Stimulated activated CD8-positive, alpha-beta memory T cell treated with anti-CD3 and anti-CD28 coated beads, Interleukin-15, amount 100 ng/mL, for 4 hours (primary cell): ENCODE data around the gene C17orf107.
A peak's percentile ranks its signal among the peaks of the same experiment; 100 is the strongest.

Experiments used
- DNase-seq, 2 donors: peaks; one replicate each; pipeline ENCODE4 v3.0.0-alpha.2; 2020; ENCODE audit warnings: low read depth in 2 of 2

The C17orf107 gene

DNA sequence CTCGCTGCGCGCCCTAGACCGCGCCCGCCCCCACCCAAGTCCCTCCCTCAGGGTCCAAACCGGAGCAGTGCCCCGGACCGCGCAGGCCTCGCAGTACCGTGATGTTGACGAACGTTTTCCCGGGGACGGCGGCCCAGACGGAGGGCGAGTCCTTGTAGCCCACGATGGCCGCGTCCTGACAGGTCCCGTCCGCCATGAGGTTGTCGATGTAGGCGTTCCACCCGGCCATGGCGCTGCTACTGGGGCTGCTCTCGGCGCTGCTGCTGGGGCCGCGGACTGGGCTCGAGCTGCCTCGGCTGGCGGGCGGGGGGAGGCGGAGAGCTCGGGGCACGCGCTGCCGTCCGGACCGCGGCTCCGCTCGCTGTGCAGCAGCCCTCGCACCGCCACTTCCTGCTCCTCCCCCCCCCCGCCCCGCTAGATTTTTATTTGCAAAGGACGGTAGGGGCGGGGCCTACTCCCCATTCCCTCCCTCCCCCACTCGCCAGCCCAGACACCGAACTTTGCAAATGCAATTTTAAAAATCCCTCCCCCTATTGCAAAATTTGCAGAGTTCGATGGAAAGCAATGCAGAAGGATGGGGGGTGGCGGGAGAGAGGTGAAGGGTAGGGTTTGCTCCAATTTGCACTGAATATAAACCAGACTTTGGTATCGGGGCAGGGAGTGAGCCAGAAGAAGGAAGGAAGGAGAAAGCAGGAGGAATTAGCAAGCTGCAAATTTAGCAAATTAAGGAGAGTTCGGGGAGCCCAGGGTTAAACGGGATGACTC is 49.0 kb downstream of the C17orf107 start, which contains the start of gene PFN1:
TSS of gene PFN1 (minus strand) at position 365 of the 765 bp plus-strand sequence. CDS start at position 229, 136 bp downstream.
- DNase-seq = peak; percentile 79

DNA sequence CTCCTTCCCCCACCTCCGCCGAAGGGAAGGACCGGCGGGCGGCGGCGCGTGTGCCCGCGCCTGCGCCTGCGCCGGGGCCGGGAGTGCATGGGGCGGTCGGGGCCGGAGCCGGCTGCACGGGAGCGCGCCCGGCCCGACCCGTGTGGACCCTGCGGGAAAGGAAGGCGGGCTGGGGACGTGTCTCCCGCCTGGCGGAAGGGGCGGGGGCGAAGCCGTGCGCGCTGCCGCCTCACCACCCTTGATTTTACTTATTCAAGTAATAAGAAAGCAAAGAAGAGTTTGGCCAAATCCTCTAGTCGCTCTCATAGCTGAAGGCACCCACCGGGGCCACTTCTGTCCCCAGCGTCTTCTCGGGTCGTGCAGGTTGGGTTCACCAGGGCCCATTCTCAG is 49.6 kb downstream of the C17orf107 start:
- DNase-seq = peak in 1 of 2 donors; percentile 54

DNA sequence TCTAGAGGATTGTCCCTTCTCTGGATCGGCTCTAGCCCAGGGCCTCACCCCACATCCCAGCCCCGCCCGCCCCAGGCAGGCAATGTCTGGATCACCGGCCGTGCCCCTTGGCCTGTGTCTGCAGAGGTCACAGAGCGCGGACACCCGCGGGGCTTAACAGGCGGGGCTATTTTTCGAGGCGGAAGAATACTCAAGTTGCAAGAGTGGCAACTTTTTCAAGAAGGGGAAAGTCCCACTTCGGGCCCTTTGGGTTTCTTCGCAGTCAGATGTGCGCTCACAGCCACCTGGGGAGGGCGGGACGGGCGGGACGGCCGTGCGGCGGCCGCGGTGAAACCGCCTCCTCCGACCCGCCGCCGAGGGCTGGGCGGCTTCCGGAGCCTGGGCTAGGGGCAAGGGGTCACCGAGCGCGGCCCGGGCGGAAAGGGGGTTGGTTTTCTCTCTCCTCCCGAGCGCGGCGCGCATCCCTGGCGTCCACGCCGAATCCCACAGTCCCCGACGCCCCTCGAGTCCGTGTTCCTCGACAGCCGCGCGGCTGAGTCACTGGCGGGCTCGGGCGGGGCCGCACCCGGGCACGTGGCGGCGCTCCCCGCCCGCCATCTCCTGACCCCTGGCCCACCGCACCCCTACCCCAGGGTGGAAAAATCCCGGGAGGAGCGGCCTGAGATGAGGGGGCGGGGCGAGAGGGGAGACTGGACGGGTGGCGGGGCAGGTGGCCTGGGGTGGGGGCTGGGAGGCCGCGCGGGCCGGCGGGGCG is 50.2 kb downstream of the C17orf107 start:
- DNase-seq = peak; percentile 64 to 67

DNA sequence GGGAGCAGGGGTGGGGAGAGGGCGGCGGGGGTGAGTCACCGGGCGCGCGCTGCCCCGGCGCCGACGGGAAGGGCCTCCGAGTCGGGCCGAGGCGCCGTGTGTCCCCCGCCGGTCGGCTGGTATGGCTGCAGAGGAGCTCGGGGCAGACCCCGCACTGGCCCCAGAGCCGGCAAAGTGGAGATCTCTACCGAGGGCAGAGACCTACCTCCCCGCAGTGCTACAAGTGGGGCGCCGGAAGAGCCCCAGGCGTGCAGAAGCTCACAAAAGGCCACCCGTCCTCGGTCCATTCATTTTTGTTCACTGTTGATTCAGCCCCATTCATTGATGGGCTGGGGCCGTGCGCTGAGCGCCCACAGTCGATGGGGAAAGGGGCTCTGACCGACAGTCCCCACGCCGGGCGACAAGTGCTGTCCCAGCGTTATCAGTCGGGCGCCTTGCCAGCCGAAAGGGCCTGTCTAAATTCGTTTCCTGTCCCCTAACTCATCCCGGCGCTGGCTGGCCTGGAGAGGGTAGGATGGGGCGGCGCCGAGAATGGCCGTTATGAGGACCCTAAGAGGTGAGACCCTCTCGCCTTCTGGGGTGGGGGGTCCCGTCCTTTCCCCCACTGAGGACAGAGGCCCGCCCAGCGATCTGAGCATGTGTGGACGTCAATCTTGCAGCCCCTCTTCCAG is 50.9 kb downstream of the C17orf107 start:
- DNase-seq = no peak

DNA sequence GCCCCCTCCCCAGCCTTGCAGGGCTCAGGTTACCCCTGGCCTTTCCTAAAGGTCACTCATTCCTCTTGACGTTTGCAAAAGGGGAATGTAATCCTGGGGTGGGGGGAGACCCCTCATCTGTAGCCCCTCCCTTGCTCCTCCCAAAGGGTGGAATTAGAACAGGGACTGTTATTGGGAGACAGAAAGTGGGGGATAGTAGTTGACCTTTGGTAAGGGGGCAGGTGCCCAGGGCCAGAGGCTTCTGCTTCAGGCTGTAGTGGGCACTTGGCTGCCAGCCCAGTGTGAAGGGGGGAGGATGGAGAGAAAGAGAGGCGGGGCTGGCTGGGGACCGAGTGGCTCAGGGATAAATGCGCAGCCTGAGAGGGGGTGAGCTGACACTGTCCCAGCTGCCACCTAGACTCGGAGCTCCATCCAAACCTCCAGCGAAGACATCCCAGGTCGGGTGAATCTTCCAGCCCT is 51.4 kb downstream of the C17orf107 start, which contains the start of gene ENO3:
TSS of gene ENO3 (plus strand) at position 374 of the 459 bp plus-strand sequence. CDS start 711 bp downstream, outside the sequence.
- no peak for DNase-seq

DNA sequence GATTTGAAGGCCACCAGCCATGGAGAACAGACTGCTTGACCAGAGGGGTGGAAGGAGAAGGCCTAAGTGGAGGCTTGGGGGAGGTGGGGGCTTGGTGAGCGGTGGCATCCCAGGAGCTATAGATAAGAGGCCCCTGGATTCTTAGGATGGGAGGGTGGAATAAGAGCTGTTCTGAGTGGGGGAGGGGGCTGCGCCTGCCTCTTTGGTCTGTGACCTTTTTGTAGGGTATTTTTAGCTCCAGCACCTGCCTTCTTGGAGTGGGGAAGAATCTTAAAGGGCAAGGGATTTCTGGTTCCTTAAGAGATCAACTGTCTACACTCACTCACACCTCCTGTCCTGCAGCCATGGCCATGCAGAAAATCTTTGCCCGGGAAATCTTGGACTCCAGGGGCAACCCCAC is 52.1 kb downstream of the C17orf107 start:
- DNase-seq = no peak
